CD4-positive, alpha-beta T cell treated with Interleukin-6 at 100 ng/mL for 8 hours (primary cell): ENCODE measurements around the gene ARSA.
A peak's percentile ranks its signal among the peaks of the same experiment; 100 is the strongest.

Experiments used
- DNase-seq: peaks from one replicate; pipeline ENCODE4 v3.0.0-alpha.2; 2020; ENCODE audit warnings: mixed read lengths, low spot score

ARSA gene

DNA sequence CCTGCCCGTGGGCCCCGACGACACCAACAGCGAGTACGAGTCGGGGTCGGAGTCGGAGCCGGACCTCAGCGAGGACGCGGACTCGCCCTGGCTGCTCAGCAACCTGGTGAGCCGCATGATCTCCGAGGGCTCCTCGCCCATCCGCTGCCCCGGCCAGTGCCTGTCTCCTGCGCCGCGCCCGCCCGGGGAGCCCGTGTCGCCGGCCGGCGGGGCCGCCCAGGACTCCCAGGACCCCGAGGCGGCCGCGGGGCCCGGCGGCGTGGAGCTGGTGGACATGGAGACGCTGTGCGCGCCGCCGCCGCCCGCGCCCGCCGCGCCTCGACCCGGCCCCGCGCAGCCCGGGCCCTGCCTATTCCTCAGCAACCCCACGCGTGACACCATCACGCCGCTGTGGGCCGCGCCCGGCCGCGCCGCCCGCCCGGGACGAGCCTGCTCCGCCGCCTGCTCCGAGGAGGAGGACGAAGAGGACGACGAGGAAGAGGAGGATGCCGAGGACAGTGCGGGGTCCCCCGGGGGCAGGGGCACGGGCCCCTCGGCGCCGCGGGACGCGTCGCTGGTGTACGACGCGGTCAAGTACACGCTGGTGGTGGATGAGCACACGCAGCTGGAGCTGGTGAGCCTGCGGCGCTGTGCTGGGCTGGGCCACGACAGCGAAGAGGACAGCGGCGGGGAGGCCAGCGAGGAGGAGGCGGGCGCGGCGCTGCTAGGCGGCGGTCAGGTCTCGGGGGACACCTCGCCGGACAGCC is 23.5 kb downstream of the ARSA start:
- DNase-seq, result no peak

- DNase-seq, result no peak
These were observed 24.3 kb downstream of the ARSA start for GRCh38 chr22:50603511-50604255.

DNA sequence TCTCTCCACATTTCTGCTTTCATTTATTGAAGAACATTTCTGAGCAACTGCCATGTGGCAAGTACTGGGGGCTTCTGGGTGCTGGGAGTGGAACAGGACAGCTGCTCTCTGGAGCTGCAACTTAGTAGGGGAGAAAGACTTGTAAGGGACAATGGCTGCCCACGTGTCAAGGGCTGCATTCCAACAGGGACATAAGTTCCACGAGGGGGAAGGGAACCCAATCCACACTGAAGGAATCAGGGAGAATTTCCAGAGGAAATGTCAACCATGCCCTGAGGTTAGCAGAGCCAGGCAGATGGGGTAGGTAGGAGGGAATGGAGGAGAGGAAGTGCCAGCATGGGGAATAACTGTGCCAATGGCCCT is 25.6 kb downstream of the ARSA start:
- DNase-seq, result no peak

- DNase-seq, result no peak
These were observed 26.1 kb downstream of the ARSA start for GRCh38 chr22:50601669-50602337.

DNA sequence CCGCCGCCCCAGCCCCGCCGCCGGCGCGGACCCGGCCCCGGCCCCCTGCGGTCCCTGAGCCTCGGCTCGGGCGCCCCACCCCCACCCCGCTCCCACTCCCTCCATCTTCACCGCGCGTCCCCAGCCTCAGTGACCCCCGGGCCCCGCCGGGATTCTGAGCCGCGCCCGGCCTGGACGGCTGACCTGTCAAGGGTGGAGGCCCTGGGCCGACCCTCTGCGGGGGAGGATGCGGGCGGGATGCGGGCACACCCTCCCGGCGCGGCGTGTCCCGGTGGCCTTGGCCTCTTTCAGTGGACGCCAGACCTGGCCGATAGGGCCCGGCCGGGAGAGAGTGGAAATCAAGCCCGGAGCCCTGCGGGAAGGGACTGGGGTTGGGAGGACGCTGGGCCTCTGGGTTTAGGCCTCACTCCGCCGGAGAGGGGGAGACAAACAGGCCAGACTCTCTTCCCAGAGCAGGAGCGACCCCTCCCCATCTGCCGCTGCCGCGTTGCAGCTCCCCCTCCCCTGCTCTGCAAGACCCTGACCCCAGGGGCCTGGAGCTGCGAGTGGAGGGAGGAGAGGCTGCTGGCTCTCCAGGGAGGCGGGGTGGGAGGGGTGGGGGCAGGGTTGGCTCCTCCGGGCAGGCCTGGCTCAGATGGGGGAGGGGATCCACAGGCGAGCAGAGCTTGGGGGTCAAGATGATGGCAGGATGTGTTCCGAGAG is 26.8 kb downstream of the ARSA start:
- DNase-seq, result no peak

GRCh38 chr22:50600538-50600937 is 27.4 kb downstream of the ARSA start, which contains the start of gene MAPK8IP2:
MAPK8IP2 (plus strand) TSS chr22:50600793; CDS start chr22:50600819, 26 bp downstream.
- DNase-seq, result no peak

GRCh38 chr22:50599816-50600455 is 28.0 kb downstream of the ARSA start:
- DNase-seq, result peak; percentile 35

- no peak for DNase-seq
These were observed 30.9 kb downstream of the ARSA start for GRCh38 chr22:50597097-50597496.

DNA sequence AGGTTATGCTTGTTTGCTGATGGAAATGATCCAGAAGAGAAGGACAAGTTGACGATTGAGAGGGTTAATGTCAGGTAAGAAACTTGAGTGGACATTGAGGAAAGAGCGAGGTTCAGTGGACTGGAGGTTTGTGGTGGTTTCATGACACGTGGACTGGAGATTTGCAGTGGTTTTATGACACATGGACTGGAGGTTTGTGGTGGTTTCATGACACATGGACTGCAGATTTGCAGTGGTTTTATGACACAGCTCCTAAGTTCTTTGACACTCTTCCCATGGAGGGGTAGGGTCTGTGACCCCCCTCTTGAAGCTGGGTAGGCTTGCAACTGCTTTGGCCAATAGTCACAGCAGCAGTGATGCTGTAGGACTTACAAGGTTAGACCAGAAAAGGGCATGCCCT is 32.8 kb downstream of the ARSA start:
- no peak for DNase-seq

GRCh38 chr22:50587407-50587806 is 40.5 kb downstream of the ARSA start:
- no peak for DNase-seq

- no peak for DNase-seq
These were observed 41.5 kb downstream of the ARSA start for GRCh38 chr22:50586416-50586815.

GRCh38 chr22:50585781-50586180 is 42.2 kb downstream of the ARSA start:
- DNase-seq, result no peak

DNA sequence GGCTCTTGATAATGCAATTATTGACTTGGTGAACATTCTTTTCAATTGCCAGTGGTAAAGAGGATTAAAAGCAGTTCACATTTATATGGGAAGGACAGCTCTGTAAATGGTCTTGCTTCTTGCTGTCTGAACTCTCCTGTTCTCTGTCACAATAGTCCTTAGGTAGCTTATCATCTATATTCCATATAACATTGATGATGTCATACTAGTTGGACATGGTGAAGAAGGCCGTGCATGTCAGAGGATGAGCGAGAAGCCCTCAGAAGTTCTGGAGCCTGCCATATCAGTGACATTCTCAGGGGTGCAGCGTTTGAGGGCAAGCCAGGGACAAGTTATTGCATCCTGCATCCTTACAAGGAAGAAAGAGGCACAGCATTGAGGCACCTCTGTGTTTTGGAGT is 42.7 kb downstream of the ARSA start:
- DNase-seq, result no peak

GRCh38 chr22:50584106-50585096 is 43.6 kb downstream of the ARSA start:
- DNase-seq, result no peak

DNA sequence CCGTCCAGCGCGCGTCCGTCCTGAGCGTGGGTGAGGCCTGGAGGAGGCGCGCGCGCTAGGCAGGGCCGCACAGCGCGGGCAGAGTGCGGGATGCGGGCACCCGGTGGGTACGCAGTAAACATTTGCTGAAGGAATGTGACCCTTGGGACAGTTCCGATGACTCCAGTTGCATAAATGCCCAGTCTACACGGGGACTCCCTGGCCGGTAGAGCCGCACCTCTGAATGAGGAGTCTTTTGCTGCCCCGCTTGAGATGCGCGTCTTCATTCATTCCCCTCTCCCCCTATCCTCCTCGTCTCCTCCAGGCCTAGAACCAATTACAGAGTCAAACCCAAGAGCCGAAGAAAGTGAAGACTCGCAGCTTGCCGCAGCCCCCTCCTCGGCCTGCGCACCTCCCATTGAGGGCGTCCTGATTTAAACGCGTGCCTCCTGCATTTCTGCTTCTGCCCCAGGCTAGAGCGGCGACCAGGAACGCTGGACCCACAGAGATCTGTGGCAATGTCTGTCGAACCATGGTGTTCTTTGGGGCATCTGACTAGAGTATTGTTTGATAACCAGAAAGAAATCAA is 44.6 kb downstream of the ARSA start:
- DNase-seq, result no peak

GRCh38 chr22:50582493-50583293 is 45.3 kb downstream of the ARSA start, which contains the start of gene CHKB:
CHKB (minus strand) TSS chr22:50582849; CDS start chr22:50582781, 68 bp downstream.
- DNase-seq, result peak; percentile 98

GRCh38 chr22:50581950-50582492 is 45.9 kb downstream of the ARSA start:
- DNase-seq, result no peak

- DNase-seq, result no peak
These were observed 46.7 kb downstream of the ARSA start for GRCh38 chr22:50581031-50581949.
